Measurements from ENCODE around the gene INO80E.

INO80E gene

DNA sequence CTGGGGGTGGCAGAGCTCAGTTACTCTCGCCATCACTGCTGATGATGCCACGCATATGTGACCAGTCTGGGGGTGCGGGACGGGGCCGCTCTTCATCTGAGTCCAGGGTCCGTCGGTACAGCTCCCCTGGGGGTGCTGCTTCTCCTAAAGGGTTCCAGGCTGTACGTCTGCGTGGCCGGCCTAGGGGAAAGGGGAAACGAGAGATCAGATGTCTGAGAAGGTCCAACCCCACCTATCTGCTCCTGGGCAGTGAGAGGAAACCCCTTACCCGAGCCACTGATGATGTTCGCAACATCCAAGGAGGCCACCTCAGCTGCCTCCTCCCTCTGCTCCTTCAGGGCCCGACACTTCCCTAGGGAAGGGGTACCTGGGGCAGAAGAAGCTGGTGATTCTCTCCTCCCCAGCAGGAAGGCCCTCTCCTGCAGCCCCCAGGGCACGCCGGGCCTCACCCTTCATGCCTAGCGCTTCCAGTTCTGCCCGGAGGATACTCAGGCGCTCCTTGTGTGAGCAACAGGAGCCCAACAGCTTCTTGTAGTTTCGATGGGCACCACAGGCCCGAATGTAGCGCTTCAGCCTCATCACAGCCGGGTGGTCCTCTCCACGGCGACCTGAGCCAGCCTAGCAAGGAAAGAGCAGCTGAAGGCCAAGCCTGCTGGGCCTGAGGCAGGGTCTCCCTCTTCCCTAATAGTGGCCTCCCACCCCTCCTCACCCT, 2.7 kb upstream of the INO80E start:
- no peak for DNase-seq

GRCh38 chr16:29993903-29994599, 2.0 kb upstream of the INO80E start:
- no peak for DNase-seq

DNA sequence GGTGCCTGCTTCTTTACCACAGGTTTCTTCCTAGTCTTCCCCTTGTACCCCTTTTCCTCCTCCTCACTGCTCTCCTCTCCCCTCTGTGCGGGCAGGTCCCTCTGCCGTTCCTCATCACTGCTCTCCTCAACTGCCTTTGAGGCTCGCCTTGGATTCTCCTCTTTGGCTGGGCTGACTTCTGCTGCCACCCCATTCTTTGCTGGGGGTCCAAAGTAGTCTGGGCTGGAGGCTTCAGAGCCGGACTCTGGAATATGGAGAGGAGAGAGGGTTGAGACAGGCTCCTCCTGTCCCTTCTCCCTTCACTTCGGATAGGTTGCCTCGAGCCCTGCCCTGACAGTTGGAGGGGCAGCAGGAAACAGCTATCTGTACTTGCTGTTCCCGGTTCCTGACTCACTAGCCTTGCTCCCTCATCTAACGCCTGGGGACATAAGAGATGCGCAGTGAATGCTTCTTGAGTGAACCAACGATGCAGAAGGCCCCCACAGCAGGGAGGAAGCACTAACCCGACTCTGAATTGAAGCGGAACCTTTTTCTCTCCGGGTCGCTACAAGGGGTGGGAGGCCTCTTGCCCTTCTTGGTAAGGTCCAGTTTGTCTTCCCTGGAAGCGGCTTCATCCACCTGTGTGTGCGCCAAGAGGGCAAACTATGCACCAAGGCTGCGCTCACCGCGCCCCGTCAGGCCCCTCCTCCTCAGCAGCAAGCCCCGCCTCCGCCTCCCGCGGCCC, 1.3 kb upstream of the INO80E start:
- DNase-seq: peak; percentile 84

DNA sequence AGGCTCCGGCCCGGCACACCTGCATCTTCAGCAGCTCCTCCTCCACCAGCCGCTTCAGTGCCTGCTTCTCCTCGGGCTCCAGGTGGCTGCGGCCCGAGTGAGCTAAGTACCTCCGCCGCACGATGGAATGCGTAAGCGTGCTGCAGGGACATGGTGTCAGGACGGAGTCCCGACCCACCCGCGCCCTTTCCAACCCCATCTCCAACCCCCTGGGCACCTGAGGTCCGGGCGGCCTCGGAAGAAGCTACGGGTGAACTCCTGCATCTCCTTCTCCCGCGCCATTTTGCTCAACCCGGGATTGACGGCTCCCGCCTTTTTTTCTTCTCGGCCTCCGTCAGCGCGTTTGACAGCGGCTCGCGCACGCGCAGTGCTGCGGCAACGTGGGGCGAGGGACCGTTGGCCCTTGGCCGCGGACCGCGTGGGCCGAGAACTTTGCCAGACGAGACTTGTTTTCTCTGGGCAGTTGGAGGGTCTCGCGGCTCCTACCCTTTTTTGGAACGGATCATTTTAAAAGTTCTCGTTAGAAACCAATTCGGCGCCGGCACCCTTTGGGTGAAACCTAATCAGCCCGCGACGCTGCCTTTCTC, 624 bp upstream of the INO80E start, which contains the start of gene HIRIP3:
TSS of gene HIRIP3 (minus strand) at position 294 of the 587 bp plus-strand sequence. CDS start at position 282, 12 bp downstream.
- peak; percentile 95 for DNase-seq

DNA sequence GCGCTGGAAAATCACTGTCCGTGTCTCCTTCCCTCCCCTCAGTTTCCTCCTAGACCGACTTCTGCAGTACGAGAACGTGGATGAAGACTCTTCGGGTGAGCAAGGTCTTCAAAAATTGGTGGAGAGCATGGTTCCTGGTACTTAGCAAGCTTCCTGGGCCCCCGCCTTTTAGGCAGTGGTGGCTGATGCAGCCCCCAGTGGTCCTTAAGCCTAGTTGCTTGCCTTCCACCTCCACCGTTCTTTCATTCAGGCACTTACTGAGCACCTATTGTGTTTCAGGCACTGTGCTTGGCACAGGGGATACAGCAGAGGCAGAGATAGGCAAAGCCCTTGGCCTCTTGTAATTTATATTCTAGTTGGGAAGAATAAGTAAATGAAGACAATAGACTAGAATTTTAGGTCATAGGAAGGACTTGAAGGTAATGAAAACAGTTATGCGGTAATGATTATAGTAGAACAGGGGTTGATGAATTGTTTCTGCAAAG, 767 bp downstream of the INO80E start:
- no peak for DNase-seq

- DNase-seq: no peak
Observed at GRCh38 chr16:29999605-30000004, 3.6 kb downstream of the INO80E start.

GRCh38 chr16:30000735-30001631, 4.9 kb downstream of the INO80E start:
- DNase-seq: no peak

GRCh38 chr16:30002614-30003346, 6.7 kb downstream of the INO80E start:
- no peak for DNase-seq

- no peak for DNase-seq
Observed at GRCh38 chr16:30003670-30004423, 7.8 kb downstream of the INO80E start.

DNA sequence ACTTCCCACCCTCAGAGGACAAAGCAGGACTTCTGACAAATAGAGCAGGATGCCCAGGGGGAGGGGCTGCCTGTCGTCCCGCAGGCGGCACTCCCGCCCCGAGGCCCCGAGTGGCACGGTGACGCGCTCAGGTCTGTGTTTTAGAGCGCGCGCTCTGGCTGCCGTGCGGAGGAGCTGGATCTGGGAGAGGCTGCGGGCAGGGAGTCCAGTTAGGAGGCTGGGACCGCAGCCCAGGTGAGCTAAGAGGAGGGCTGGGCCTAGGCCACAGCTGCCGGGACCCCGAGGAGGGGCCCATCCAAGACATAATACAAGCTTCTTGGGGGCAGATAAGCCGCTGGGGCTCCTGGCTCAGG, 8.4 kb downstream of the INO80E start:
- DNase-seq: peak; percentile 98

DNA sequence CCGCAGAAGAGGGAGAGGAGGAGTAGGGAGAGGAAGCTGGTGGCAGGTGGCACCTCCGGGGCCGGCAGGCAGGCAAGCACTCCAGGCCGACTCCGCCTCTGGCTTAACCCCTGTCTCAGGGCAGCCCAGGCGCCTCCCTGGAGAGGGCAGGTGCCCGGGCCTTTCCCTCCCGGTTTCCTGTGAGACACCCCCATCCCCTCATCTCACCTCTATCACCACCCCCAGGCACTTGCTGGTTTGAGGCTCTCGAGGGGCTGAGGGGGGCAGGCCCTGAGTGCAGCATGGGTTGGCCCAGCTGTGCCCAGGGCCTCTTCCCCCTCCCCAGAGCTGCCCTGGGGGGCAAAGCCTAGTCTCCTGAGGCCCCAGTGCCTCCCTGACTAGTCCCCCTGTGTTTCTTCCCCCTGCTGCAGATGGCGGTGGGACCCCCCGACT, 8.8 kb downstream of the INO80E start:
- peak; percentile 98 for DNase-seq

GRCh38 chr16:30005341-30006094, 9.5 kb downstream of the INO80E start:
- DNase-seq: peak; percentile 76

- DNase-seq: no peak
Observed at GRCh38 chr16:30006095-30006473, 10.0 kb downstream of the INO80E start.

DNA sequence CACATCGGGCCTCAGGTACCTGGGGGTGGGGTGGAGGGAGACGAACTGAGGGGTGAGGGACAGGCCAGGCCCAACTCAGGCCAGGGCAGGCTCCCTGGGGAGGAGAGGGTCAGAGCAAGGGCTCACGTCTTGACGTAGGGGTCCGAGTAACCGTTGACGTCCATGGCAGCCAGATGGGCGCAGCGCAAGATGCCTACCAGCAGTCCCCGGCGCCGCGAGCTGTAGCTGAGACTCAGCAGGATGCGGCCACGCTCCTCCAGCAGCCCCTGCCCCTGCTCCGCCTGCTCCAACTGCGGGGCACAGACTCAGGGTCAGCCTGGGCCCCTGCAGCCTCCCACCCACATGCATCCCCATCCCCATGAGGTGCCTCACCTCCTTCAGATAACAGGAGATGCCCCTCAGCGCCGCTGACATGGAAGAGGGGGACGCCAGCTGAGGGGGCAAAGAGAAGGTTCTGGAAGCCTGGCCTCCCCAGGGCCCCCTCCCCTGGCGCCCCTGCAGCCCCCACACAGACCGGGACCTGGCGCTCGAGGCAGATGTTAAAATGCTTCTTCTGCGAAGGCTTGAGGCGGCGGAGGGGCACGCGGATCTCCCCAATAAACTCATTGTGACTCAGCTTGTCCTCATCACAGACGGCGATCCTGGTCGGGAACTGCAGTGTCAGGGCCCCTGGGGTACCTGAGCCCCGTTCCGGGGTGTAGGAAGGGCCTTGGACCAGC, 10.8 kb downstream of the INO80E start:
- no peak for DNase-seq

- no peak for DNase-seq
Observed at GRCh38 chr16:30007378-30007895, 11.4 kb downstream of the INO80E start.

GRCh38 chr16:30009085-30009862, 13.2 kb downstream of the INO80E start:
- peak; percentile 20 for DNase-seq

DNA sequence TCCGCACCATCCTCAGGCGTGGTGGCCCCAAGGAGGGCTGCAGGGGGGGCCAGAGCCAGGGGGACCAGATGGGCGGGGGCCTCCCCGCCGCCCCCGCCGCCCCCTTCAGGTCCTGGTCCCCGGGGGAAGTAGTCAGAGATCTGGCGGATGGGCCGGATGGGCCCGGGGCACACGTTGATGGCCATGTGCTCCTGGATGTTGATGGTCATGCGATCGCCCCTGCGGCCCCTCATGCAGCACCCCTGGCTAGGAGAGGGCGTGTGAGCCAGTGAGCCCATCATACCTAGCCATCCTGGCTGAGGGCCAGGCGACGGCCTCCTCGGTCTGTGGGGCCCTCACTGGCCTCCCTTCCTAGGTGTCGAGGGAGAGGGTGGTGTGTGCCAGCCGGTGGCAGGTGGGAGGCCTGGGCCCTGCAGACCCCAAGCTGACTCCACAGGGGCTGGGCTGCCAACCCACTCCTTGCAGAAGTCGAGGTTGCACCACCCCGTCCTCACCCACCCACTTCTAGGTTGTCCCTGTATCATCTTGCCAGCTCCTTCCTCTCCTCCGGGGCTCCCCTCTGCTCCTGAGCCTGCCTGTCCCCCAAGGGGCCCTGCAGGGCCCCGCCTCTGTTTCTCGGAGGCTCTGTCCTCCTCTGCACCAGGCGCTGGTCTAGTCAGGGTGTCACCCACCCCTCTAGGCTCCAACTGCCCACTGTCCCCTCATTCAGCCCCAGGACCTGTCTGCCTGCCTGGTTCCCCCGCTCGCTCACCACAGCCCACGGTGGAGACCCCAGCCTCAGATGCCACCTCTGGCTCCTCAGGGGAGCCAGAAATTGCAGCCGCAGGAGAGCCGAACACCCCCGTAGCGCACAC, 14.2 kb downstream of the INO80E start:
- DNase-seq: no peak
